GM18861 (cell line): ENCODE results near the gene CFAP299.

Source experiments
- ATAC-seq: cut with Tn5 transposase; IDR thresholded peaks from one replicate; pipeline ENCODE4 v1.9.1; 2021; ENCODE audit not compliant: unreplicated experiment

The CFAP299 gene

GRCh38 chr4:80911458-80911857 lies 575.9 kb downstream of the CFAP299 start:
- ATAC-seq: no peak

GRCh38 chr4:80912350-80912749 lies 576.8 kb downstream of the CFAP299 start:
- ATAC-seq: no peak

- ATAC-seq: peak; percentile 90
Observed at GRCh38 chr4:80913381-80913780, 577.9 kb downstream of the CFAP299 start.

DNA sequence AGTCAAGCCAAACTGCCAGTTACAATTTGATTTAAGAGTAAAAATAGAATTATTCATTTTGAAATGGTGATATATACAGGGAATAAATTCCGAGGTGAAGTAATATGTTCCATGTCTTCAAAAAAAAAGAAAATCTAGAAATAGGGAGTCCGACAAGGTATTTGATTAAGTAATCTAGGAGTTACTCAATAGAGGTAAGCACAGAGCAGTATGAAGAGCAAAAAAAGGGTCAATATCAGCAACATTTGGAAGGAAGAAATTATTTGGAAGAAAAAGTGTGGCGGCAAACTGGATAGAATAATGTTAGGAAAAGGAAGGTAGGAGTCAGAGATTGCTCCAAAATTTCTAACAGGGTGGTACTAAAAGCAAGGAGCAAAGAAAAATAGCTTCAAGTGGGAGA lies 581.2 kb downstream of the CFAP299 start:
- no peak for ATAC-seq

- no peak for ATAC-seq
Observed at GRCh38 chr4:80918004-80918403, 582.5 kb downstream of the CFAP299 start.

DNA sequence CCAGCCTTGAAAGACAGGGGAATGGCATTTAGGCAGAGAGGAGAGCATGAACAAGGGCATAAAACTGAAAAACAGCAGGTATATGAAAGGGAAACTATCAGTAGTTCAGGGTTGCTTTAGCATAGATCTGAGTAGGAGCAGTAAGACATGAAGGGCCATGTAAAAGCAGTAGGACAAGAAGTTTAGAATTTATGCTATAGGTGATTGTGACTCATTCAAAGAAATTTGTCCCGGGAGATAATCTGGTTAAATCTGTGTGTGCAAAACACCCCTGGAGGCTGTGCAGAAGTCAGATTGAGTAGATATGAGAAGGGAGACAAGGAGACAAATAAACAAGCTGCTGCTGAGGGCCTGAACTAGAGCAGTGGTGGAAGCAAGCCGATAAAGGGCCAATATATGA lies 585.9 kb downstream of the CFAP299 start:
- ATAC-seq: no peak

GRCh38 chr4:80922941-80923340 lies 587.4 kb downstream of the CFAP299 start:
- no peak for ATAC-seq

GRCh38 chr4:80925293-80925692 lies 589.8 kb downstream of the CFAP299 start:
- ATAC-seq: no peak

- peak; percentile 46 for ATAC-seq
Observed at GRCh38 chr4:80926446-80926845, 590.9 kb downstream of the CFAP299 start.

GRCh38 chr4:80926891-80927290 lies 591.4 kb downstream of the CFAP299 start:
- peak; percentile 18 for ATAC-seq

- ATAC-seq: no peak
Observed at GRCh38 chr4:80927420-80927819, 591.9 kb downstream of the CFAP299 start.

DNA sequence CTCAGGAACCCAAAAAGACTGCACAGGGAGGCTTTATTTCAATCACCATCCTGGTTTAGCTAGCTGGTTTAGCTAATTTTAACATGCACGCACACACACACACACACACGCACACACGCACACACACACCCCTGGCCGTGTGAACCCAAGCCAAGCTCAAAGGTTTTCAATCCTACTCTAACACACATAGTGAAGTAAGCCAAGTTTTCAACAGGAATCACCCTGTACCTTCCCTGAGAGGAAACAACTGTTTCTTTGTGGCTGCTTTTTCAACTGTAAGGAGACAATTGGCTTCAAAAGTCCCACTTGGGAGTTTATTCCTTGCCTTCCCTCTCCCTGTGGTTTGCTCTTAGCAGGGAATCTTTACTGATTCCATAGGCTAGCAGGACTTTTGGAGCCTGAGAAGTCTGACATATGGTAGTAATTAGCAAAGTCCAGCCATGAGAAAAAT lies 596.1 kb downstream of the CFAP299 start:
- ATAC-seq: no peak

GRCh38 chr4:80948141-80948540 lies 612.6 kb downstream of the CFAP299 start:
- no peak for ATAC-seq

DNA sequence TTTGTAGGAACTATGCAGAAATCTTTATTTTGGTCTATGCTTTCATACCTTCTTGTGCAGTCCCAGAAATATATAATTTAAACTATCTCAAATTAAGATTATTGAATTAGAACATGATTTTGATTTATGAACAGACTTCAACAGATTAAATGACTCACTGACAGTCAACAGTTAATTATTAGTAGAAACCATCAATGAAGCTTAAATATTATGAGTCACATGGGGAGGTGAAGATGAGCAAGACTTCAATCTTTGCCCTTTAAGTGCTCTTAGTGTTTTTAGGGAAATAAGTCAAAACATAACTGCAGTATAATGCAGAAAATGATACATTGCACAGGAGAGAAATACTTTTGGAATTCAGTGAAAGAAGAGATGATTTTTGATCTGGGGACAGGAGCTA lies 613.5 kb downstream of the CFAP299 start:
- ATAC-seq: peak; percentile 92

GRCh38 chr4:80956421-80956820 lies 620.9 kb downstream of the CFAP299 start:
- no peak for ATAC-seq

- ATAC-seq: no peak
Observed at GRCh38 chr4:80963051-80963450, 627.5 kb downstream of the CFAP299 start.

DNA sequence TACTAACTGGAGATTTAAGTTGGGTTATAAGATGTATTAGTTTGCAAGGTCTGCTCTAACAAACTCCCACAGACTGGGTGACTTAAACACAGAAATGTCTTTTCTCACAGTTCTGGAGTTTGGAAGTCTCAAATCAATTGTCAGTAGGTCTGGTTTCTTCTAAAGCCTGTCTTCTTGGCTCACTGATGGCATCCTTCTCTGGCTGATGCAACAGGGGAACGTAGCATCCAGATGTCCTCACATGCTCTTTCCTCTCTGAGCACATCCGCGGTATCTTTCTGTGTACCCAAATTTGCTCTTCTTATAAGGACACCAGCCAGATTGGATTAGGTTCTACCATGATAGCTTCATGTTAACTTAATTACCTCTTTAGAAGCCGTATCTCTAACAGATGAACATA lies 631.8 kb downstream of the CFAP299 start:
- no peak for ATAC-seq

GRCh38 chr4:80980239-80980638 lies 644.7 kb downstream of the CFAP299 start:
- ATAC-seq: no peak

- no peak for ATAC-seq
Observed at GRCh38 chr4:80986011-80986410, 650.5 kb downstream of the CFAP299 start.

- peak; percentile 77 for ATAC-seq
Observed at GRCh38 chr4:80989921-80990544, 654.5 kb downstream of the CFAP299 start.

DNA sequence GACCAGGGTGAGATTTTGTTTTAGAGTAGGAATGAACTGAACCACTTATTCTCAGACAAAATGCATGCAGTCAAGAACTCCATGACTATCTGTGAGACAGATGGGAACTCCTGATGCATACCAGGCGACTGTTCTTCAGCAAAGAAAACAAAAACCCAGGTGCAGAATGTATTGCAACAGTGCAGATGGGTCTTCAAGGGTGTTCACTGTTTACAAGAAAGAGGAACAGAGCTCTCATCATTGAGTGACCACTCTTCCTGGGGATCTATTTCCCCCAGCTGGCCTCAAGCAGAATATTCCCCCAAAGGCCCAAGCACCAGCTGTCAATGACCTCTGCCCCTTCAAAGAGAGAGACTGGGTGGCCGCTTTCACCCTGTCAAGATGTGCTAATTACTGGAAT lies 655.3 kb downstream of the CFAP299 start:
- no peak for ATAC-seq

DNA sequence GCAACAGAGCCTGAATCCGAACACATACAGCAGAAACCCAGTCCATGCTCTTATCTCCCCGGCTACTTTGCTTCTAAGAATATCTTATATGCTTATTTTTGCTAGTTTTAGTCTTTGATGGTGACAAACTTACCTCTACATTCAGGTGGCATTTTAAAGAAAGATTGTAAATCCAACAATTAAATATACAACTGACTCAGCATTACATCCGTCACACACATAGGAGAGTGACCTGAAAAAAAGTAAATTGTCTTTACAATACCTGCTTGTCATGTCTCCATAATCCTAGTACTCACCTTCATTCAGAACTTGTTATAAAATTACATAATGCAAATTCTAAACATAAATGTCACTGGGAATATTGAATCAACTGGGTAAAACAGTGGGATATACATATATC lies 664.4 kb downstream of the CFAP299 start:
- ATAC-seq: no peak

- peak; percentile 99 for ATAC-seq
Observed at GRCh38 chr4:81003597-81004111, 668.1 kb downstream of the CFAP299 start.
